Nephron (organoid): ENCODE data around the gene SMCO2.
A peak's percentile ranks its signal among the peaks of the same experiment; 100 is the strongest.

ENCODE experiments used
- H3K27ac Mint-ChIP-seq, 3 experiments: 2 replicates each; pipeline ENCODE4 v1.8.0; 2020; ENCODE audit warnings: mixed read lengths in 3 of 3, mild to moderate bottlenecking in 2 of 3, moderate library complexity in 1 of 3
- H3K27me3 Mint-ChIP-seq: 2 replicates; pipeline ENCODE4 v1.8.0; 2021; ENCODE audit warnings: low read depth, mild to moderate bottlenecking, moderate library complexity, mixed read lengths
- H3K36me3 Mint-ChIP-seq: 2 replicates; pipeline ENCODE4 v1.8.0; 2020; ENCODE audit warnings: low read depth, mixed read lengths
- H3K4me1 Mint-ChIP-seq: 2 replicates; pipeline ENCODE4 v1.8.0; 2020; ENCODE audit warnings: mixed read lengths
- H3K4me3 Mint-ChIP-seq, 3 experiments: 2 replicates each; pipeline ENCODE4 v1.8.0; 2020; ENCODE audit warnings: mild to moderate bottlenecking in 3 of 3, mixed read lengths in 3 of 3, moderate library complexity in 2 of 3
- H3K9me3 Mint-ChIP-seq: 2 replicates; pipeline ENCODE4 v1.8.0; 2020; ENCODE audit warnings: mixed read lengths
- TF ChIP-seq, protein P1 (sequence below), 3 experiments: fragments of 200-600 bp; sonication (generic); IDR thresholded peaks; one replicate each; pipeline ENCODE4 v1.5.0; 2021; ENCODE audit warnings: antibody characterized with exemption in 3 of 3; ENCODE audit not compliant: unreplicated experiment in 3 of 3

The SMCO2 gene

DNA sequence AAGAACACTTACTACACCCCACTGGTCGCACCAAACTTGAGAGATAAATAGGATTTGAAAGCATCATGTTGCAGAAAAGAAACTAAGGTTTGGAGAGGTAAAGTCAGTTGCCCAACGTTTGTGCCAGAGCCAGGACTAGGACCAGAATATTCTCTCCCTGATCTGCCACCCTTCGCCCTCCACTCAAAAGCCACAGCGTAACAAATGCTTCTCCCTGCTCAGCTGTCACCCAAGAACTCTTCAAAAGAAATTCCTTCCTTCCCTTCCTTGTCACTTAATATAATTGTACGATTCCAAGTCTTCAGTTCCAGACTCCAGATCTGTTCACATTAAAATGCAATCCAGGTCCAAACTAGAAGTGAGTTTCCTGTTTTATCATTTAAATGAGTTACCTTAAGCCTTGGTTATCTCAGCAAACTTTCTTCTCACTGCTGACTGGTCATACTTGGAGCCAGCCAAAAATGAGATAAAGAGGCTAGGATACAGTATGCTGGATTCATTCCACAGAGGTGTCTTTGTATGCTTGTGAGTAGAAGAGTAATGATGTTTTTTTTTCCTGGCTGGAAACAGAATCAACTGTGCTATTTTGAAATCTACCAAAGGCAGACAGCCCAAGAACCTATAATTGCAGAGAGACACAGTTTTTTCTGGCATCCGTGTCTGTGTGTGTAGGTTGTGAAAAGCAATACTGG is 64.6 kb downstream of the SMCO2 start:
- H3K4me3 Mint-ChIP-seq, result peak overlapping the region in 1 of 3 experiments; percentile 31
- H3K4me1 Mint-ChIP-seq, result peaks cover 41% of the 10 kb centered on the region
- no peaks in the 10 kb centered on the region for H3K27me3 Mint-ChIP-seq
- TF ChIP-seq, protein P1, sequence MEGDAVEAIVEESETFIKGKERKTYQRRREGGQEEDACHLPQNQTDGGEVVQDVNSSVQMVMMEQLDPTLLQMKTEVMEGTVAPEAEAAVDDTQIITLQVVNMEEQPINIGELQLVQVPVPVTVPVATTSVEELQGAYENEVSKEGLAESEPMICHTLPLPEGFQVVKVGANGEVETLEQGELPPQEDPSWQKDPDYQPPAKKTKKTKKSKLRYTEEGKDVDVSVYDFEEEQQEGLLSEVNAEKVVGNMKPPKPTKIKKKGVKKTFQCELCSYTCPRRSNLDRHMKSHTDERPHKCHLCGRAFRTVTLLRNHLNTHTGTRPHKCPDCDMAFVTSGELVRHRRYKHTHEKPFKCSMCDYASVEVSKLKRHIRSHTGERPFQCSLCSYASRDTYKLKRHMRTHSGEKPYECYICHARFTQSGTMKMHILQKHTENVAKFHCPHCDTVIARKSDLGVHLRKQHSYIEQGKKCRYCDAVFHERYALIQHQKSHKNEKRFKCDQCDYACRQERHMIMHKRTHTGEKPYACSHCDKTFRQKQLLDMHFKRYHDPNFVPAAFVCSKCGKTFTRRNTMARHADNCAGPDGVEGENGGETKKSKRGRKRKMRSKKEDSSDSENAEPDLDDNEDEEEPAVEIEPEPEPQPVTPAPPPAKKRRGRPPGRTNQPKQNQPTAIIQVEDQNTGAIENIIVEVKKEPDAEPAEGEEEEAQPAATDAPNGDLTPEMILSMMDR (IDR thresholded peaks at IDR 0.05; ENCODE audit: unreplicated experiment in 3 of 3), result no peak
- H3K36me3 Mint-ChIP-seq, result no peaks in the 10 kb centered on the region
- H3K27ac Mint-ChIP-seq, result peak overlapping the region; percentile 16 to 95 (median 92)
- peaks cover 3% of the 10 kb centered on the region for H3K9me3 Mint-ChIP-seq

DNA sequence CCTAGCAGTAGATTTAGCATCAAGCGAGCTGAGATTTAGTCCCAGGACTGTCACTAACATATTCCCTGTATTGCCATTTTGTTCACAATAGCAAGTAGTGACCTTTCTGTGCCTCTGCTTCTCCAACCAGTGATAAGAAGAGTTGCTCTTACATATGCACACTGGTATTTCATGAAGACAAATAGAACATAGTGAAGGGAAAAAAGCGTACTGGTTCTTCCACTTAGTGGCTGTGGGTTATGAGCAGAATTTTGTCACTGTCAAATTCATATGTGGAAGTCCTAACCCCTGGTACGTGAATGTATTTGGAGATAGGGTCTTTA is 65.1 kb downstream of the SMCO2 start:
- peaks cover 46% of the 10 kb centered on the region for H3K4me1 Mint-ChIP-seq
- H3K4me3 Mint-ChIP-seq, result no peak overlapping the region
- TF ChIP-seq, protein P1 (IDR thresholded peaks at IDR 0.05; ENCODE audit: unreplicated experiment in 3 of 3), result no peak
- H3K36me3 Mint-ChIP-seq, result no peaks in the 10 kb centered on the region
- peaks cover 2% of the 10 kb centered on the region for H3K9me3 Mint-ChIP-seq
- no peaks in the 10 kb centered on the region for H3K27me3 Mint-ChIP-seq
- H3K27ac Mint-ChIP-seq, result peak overlapping the region; percentile 16 to 95 (median 92)

DNA sequence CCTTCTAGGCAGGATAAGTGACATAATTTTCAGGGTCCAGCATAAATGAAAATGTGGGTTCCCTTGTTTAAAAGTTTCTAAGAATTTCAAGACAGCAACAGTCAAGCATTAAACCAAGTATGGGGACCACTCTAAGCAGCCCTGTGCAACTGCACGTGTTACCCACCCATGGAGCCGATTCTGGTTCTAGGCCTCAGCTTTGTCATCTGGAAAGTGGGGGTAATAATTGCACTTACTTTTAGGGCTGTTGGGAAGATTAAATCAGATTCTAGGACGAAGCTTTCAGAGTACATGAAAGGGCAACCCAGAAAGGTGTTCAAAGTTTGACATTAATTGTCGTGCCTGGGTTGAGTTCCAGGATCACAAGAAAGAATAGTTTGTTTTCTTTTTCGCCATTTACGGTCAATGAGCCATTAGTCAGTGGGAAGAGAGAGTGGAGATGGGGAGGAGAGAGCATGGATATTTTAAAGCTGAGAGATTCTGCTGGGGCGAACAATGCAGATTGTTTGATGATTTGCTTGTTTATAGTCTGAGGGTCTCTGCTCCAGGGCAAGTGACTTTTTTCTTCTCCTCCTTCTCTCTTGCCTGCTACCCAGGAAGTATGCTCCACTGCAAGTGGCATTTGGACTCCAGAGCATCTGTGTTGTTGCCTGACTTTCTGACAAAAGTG is 66.8 kb downstream of the SMCO2 start:
- Mint-ChIP-seq H3K27me3 (no peaks in the 10 kb centered on the region), H3K4me1 (peaks cover 58% of the 10 kb centered on the region), H3K27ac (peak overlapping the region; percentile 72 to 81 (median 80)), H3K9me3 (no peaks in the 10 kb centered on the region), H3K4me3 (no peak overlapping the region), H3K36me3 (no peaks in the 10 kb centered on the region)
- TF ChIP-seq, protein P1 (IDR thresholded peaks at IDR 0.05; ENCODE audit: unreplicated experiment in 3 of 3), result no peak

DNA sequence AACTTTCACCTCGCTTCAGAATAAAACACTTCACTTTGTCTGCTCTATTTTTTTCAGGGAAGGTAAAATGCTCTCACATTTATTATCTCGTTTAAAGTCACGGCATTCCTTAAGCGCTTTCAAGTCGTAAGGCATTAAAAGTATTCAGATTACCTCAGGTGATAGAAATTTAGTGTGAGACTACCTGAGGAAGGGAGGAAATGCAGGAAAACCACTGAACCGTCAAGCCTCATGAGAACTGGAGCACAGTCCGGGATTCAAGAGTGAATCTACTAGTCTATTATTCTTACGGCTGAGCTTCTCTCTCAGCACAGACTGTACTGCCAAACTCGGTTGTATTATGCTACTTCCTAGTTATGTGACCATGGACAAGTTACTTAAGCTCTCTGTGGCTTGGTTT is 69.1 kb downstream of the SMCO2 start:
- Mint-ChIP-seq H3K9me3 (no peaks in the 10 kb centered on the region), H3K4me1 (peaks cover 73% of the 10 kb centered on the region), H3K27ac (peak overlapping the region; percentile 80 to 96 (median 94)), H3K27me3 (no peaks in the 10 kb centered on the region), H3K4me3 (peak overlapping the region in 1 of 3 experiments; percentile 36), H3K36me3 (no peaks in the 10 kb centered on the region)
- TF ChIP-seq, protein P1 (IDR thresholded peaks at IDR 0.05; ENCODE audit: unreplicated experiment in 3 of 3), result no peak

DNA sequence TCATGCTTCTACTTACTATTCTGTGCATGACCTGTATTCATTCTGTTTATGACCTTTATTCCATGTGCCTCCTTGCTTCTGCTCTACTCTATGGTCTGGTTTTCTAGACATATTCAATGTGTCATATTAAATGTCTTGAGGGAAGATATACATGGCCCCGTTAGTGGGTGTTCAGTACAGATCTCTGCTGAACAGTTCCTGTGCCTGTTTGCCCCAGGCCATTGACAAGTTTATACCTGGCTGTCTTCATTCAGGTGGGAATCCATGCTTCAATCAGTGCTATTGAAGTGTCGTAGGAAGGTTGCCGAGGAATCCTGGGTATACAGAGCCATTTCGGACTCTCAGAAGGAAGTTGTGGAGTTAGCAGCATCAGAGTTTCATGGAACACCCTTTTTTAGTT is 70.1 kb downstream of the SMCO2 start:
- Mint-ChIP-seq H3K36me3 (no peaks in the 10 kb centered on the region), H3K9me3 (no peaks in the 10 kb centered on the region), H3K4me3 (no peak overlapping the region)

More for the DNA sequence above, 70.1 kb downstream of the SMCO2 start:
- peaks cover 74% of the 10 kb centered on the region for H3K4me1 Mint-ChIP-seq
- peak overlapping the region; percentile 62 to 80 (median 72) for H3K27ac Mint-ChIP-seq
- H3K27me3 Mint-ChIP-seq, result no peaks in the 10 kb centered on the region
- TF ChIP-seq, protein P1 (IDR thresholded peaks at IDR 0.05; ENCODE audit: unreplicated experiment in 3 of 3), result no peak
